Activated CD4-positive, alpha-beta T cell treated with anti-CD3 and anti-CD28 coated beads for 36 hours (primary cell): Measurements from ENCODE around the gene RNFT2. TPM values are rescaled to one million over a fixed set of nuclear protein-coding genes. Genes with fewer than 3 reads are reported as not detected.

Experiments used
- ATAC-seq: fragments of 200-7000 bp; cut with Tn5 transposase; one replicate; pipeline ENCODE4 v1.10.0; 2021; ENCODE audit warnings: mild to moderate bottlenecking, moderate library complexity
- CTCF ChIA-PET: fragments of 350-600 bp; sonication (Branson Sonifier 250); formaldehyde crosslinking; loops from one replicate; lab custom pipeline; 2021; ENCODE audit warnings: antibody characterized with exemption; lab: Charles Lee
- POLR2A ChIA-PET: fragments of 350-600 bp; sonication (Branson Sonifier 250); formaldehyde crosslinking; loops from one replicate; lab custom pipeline; 2021; ENCODE audit warnings: antibody characterized with exemption, inconsistent platforms; lab: Charles Lee
- DNase-seq: peaks from one replicate; pipeline ENCODE4 v3.0.0-alpha.2; 2020
- H3K27ac Mint-ChIP-seq: one replicate; pipeline ENCODE4 v1.8.0; 2021; ENCODE audit warnings: mixed read lengths
- H3K27me3 Mint-ChIP-seq: one replicate; pipeline ENCODE4 v1.8.0; 2021; ENCODE audit warnings: mixed read lengths
- H3K36me3 Mint-ChIP-seq: one replicate; pipeline ENCODE4 v1.8.0; 2021; ENCODE audit warnings: low read depth, mixed read lengths
- H3K4me1 Mint-ChIP-seq: one replicate; pipeline ENCODE4 v1.8.0; 2021; ENCODE audit warnings: mixed read lengths
- H3K4me3 Mint-ChIP-seq: one replicate; pipeline ENCODE4 v1.8.0; 2021; ENCODE audit warnings: mild to moderate bottlenecking, moderate library complexity, mixed read lengths
- H3K9me3 Mint-ChIP-seq: one replicate; pipeline ENCODE4 v1.8.0; 2021; ENCODE audit warnings: low read depth, mixed read lengths
- intact Hi-C, 2 experiments: fragments of 100-400 bp; cut with DNase I in 1 of 2; cut with micrococcal nuclease in 1 of 2; formaldehyde crosslinking; loops; one replicate each; pipeline versions ENCODE4 v1.14.2 to v1.15.1; 2022 to 2024; cut with DNase I, micrococcal nuclease
- total RNA-seq, 2 experiments: library from RNA; stranded (reverse); gene quantifications; one replicate each; pipeline ENCODE4 v1.2.3, GENCODE V29; 2021

The RNFT2 gene
- total RNA-seq, 2 experiments from 2014 or later: 14.7 to 15.0 TPM

GRCh38 chr12:116881325-116881876, 143.3 kb downstream of the RNFT2 start, which contains the start of gene HRK:
TSS of gene HRK (minus strand) at chr12:116881441. CDS start at chr12:116881307, 134 bp downstream.
- Mint-ChIP-seq H3K9me3 (no peaks in the 10 kb centered on the region), H3K27ac (no peak within 1 kb of the TSS), H3K4me3 (peak within 1 kb of the TSS; percentile 57), H3K36me3 (no peaks in the 10 kb centered on the region), H3K27me3 (peaks cover 55% of the 10 kb centered on the region), H3K4me1 (peaks cover 35% of the 10 kb centered on the region)
- ATAC-seq (no peak), DNase-seq (peak; percentile 21)
- POLR2A ChIA-PET: no interaction called here
- CTCF ChIA-PET: interaction anchor here (0.7 to 1.5 kb wide), 5 partner anchors 11 to 603 kb away, joined by 3 to 4 read pairs (median 3); no protein-coding TSS in a partner anchor
- intact Hi-C loops: loop anchor here in 1 of 2 experiments (5.0 kb wide), 1 partner anchor 179 kb away; no protein-coding TSS in a partner anchor

- peak overlapping the region; percentile 16 for H3K4me3 Mint-ChIP-seq
- POLR2A ChIA-PET: interaction anchor here (1.0 kb wide), 1 partner anchor 24 kb away, joined by 3 read pairs; no protein-coding TSS in a partner anchor
Measured at GRCh38 chr12:116881877-116882507, 143.9 kb downstream of the RNFT2 start.

GRCh38 chr12:116882742-116883141, 144.6 kb downstream of the RNFT2 start:
- DNase-seq: no peak
- Mint-ChIP-seq H3K9me3 (no peaks in the 10 kb centered on the region), H3K4me3 (no peak overlapping the region), H3K36me3 (no peaks in the 10 kb centered on the region), H3K27ac (no peak overlapping the region), H3K27me3 (peaks cover 52% of the 10 kb centered on the region), H3K4me1 (peaks cover 35% of the 10 kb centered on the region)
- intact Hi-C loops: loop anchor here (2.0 to 5.0 kb wide), 2 partner anchors 180 kb away; no protein-coding TSS in a partner anchor
- ChIA-PET POLR2A (interaction anchor here (1.0 kb wide), 1 partner anchor 25 kb away, joined by 3 read pairs; no protein-coding TSS in a partner anchor), CTCF (interaction anchor here (1.0 to 1.3 kb wide), 4 partner anchors 17 to 605 kb away, joined by 3 to 4 read pairs (median 3); no protein-coding TSS in a partner anchor)
- ATAC-seq: peak; percentile 40

More at GRCh38 chr12:116881877-116882507, 143.9 kb downstream of the RNFT2 start:
- H3K27me3 Mint-ChIP-seq: peaks cover 49% of the 10 kb centered on the region
- peaks cover 35% of the 10 kb centered on the region for H3K4me1 Mint-ChIP-seq
- CTCF ChIA-PET: interaction anchor here (0.7 to 1.3 kb wide), 5 partner anchors 17 to 604 kb away, joined by 3 to 4 read pairs (median 3); no protein-coding TSS in a partner anchor
- H3K9me3 Mint-ChIP-seq: no peaks in the 10 kb centered on the region
- intact Hi-C loops: loop anchor here (2.0 to 5.0 kb wide), 2 partner anchors 179 to 180 kb away; no protein-coding TSS in a partner anchor
- DNase-seq (no peak), ATAC-seq (no peak)
- H3K36me3 Mint-ChIP-seq: no peaks in the 10 kb centered on the region
- no peak overlapping the region for H3K27ac Mint-ChIP-seq

- Mint-ChIP-seq H3K4me1 (peaks cover 20% of the 10 kb centered on the region), H3K36me3 (no peaks in the 10 kb centered on the region), H3K4me3 (no peak overlapping the region), H3K27me3 (peaks cover 36% of the 10 kb centered on the region), H3K9me3 (no peaks in the 10 kb centered on the region), H3K27ac (no peak overlapping the region)
- DNase-seq: no peak
- intact Hi-C loops: loop anchor here in 1 of 2 experiments (5.0 kb wide), 1 partner anchor 183 kb away; no protein-coding TSS in a partner anchor
- POLR2A ChIA-PET: no interaction called here
- no peak for ATAC-seq
- CTCF ChIA-PET: no interaction called here
Measured at GRCh38 chr12:116884871-116885270, 146.8 kb downstream of the RNFT2 start.

- no peak overlapping the region for H3K4me3 Mint-ChIP-seq
- no peaks in the 10 kb centered on the region for H3K36me3 Mint-ChIP-seq
- intact Hi-C loops: no loop called here
- H3K27ac Mint-ChIP-seq: no peak overlapping the region
- peaks cover 30% of the 10 kb centered on the region for H3K27me3 Mint-ChIP-seq
- ChIA-PET POLR2A (no interaction called here), CTCF (no interaction called here)
- ATAC-seq (no peak), DNase-seq (no peak)
- H3K9me3 Mint-ChIP-seq: no peaks in the 10 kb centered on the region
- peaks cover 13% of the 10 kb centered on the region for H3K4me1 Mint-ChIP-seq
Measured at GRCh38 chr12:116885491-116885890, 147.4 kb downstream of the RNFT2 start.

GRCh38 chr12:116887244-116887643, 149.1 kb downstream of the RNFT2 start:
- Mint-ChIP-seq H3K36me3 (no peaks in the 10 kb centered on the region), H3K27ac (no peak overlapping the region), H3K27me3 (peaks cover 22% of the 10 kb centered on the region), H3K4me3 (no peak overlapping the region), H3K4me1 (peaks cover 5% of the 10 kb centered on the region), H3K9me3 (no peaks in the 10 kb centered on the region)
- CTCF ChIA-PET: no interaction called here
- intact Hi-C loops: no loop called here
- POLR2A ChIA-PET: no interaction called here
- ATAC-seq (no peak), DNase-seq (no peak)

GRCh38 chr12:116887897-116888296, 149.8 kb downstream of the RNFT2 start:
- intact Hi-C loops: no loop called here
- no peak for ATAC-seq
- no peak for DNase-seq
- ChIA-PET CTCF (no interaction called here), POLR2A (no interaction called here)
- no peaks in the 10 kb centered on the region for H3K4me1 Mint-ChIP-seq
- H3K9me3 Mint-ChIP-seq: no peaks in the 10 kb centered on the region
- no peak overlapping the region for H3K27ac Mint-ChIP-seq
- peaks cover 15% of the 10 kb centered on the region for H3K27me3 Mint-ChIP-seq
- no peaks in the 10 kb centered on the region for H3K36me3 Mint-ChIP-seq
- H3K4me3 Mint-ChIP-seq: no peak overlapping the region

GRCh38 chr12:116890330-116890729, 152.2 kb downstream of the RNFT2 start:
- intact Hi-C loops: no loop called here
- no peaks in the 10 kb centered on the region for H3K9me3 Mint-ChIP-seq
- H3K4me3 Mint-ChIP-seq: no peak overlapping the region
- no peak overlapping the region for H3K27ac Mint-ChIP-seq
- ATAC-seq: no peak
- H3K36me3 Mint-ChIP-seq: no peaks in the 10 kb centered on the region
- no peaks in the 10 kb centered on the region for H3K4me1 Mint-ChIP-seq
- CTCF ChIA-PET: no interaction called here
- POLR2A ChIA-PET: no interaction called here
- no peak for DNase-seq
- peaks cover 6% of the 10 kb centered on the region for H3K27me3 Mint-ChIP-seq

- Mint-ChIP-seq H3K4me3 (no peak overlapping the region), H3K27ac (no peak overlapping the region)
Measured at GRCh38 chr12:116891019-116891418, 152.9 kb downstream of the RNFT2 start.

GRCh38 chr12:116892349-116893140, 154.4 kb downstream of the RNFT2 start:
- Mint-ChIP-seq H3K36me3 (no peaks in the 10 kb centered on the region), H3K9me3 (no peaks in the 10 kb centered on the region), H3K27me3 (peaks cover 2% of the 10 kb centered on the region), H3K27ac (no peak overlapping the region), H3K4me3 (no peak overlapping the region), H3K4me1 (no peaks in the 10 kb centered on the region)
- ChIA-PET POLR2A (no interaction called here), CTCF (interaction anchor here (1.1 to 1.5 kb wide), 2 partner anchors 12 to 184 kb away, joined by 3 read pairs; partner anchors contain the start of gene HRK)
- ATAC-seq: peak; percentile 65
- intact Hi-C loops: no loop called here
- DNase-seq: peak; percentile 20

More at GRCh38 chr12:116891019-116891418, 152.9 kb downstream of the RNFT2 start:
- no peak for DNase-seq
- no peaks in the 10 kb centered on the region for H3K4me1 Mint-ChIP-seq
- ChIA-PET POLR2A (no interaction called here), CTCF (interaction anchor here (1.5 kb wide), 1 partner anchor 182 kb away, joined by 3 read pairs; no protein-coding TSS in a partner anchor)
- H3K9me3 Mint-ChIP-seq: no peaks in the 10 kb centered on the region
- ATAC-seq: no peak
- H3K36me3 Mint-ChIP-seq: no peaks in the 10 kb centered on the region
- intact Hi-C loops: no loop called here
- H3K27me3 Mint-ChIP-seq: peaks cover 6% of the 10 kb centered on the region

- no peaks in the 10 kb centered on the region for H3K9me3 Mint-ChIP-seq
- peaks cover 6% of the 10 kb centered on the region for H3K27me3 Mint-ChIP-seq
- no peak overlapping the region for H3K4me3 Mint-ChIP-seq
- no peak overlapping the region for H3K27ac Mint-ChIP-seq
- ATAC-seq (no peak), DNase-seq (no peak)
- intact Hi-C loops: no loop called here
- no peaks in the 10 kb centered on the region for H3K4me1 Mint-ChIP-seq
- ChIA-PET POLR2A (no interaction called here), CTCF (no interaction called here)
- no peaks in the 10 kb centered on the region for H3K36me3 Mint-ChIP-seq
Measured at GRCh38 chr12:116894913-116895312, 156.8 kb downstream of the RNFT2 start.
